ENCODE measurements around the gene TBC1D23.

Gene TBC1D23

GRCh38 chr3:100358413-100358812 lies 97.6 kb downstream of the TBC1D23 start:
- no peaks in the 10 kb centered on the region for H3K4me1 ChIP-seq (ENCODE audit: control insufficient read depth, insufficient read depth, low read length)
- no peak overlapping the region for H3K9ac ChIP-seq (ENCODE audit: low read depth, low read length)
- no peaks in the 10 kb centered on the region for H3K9me3 ChIP-seq (replicated peaks; ENCODE audit: low read length)
- no peak overlapping the region for H3K4me2 ChIP-seq (ENCODE audit: low read length)
- peaks cover 53% of the 10 kb centered on the region for H3K36me3 ChIP-seq (ENCODE audit: insufficient read depth, low read length)
- no peaks in the 10 kb centered on the region for H3K27me3 ChIP-seq (ENCODE audit: control insufficient read depth, insufficient read depth, low read length)
- no peak overlapping the region for H3K4me3 ChIP-seq (ENCODE audit: low read length)

- Histone ChIP-seq H3K36me3 (ENCODE audit: insufficient read depth, low read length) (peaks cover 56% of the 10 kb centered on the region), H3K4me2 (ENCODE audit: low read length) (no peak overlapping the region), H3K9ac (ENCODE audit: low read depth, low read length) (no peak overlapping the region), H3K4me1 (ENCODE audit: control insufficient read depth, insufficient read depth, low read length) (no peaks in the 10 kb centered on the region), H3K4me3 (ENCODE audit: low read length) (no peak overlapping the region), H3K9me3 (replicated peaks; ENCODE audit: low read length) (no peaks in the 10 kb centered on the region), H3K27me3 (ENCODE audit: control insufficient read depth, insufficient read depth, low read length) (no peaks in the 10 kb centered on the region)
Observed at GRCh38 chr3:100359035-100359434, 98.2 kb downstream of the TBC1D23 start.

- Histone ChIP-seq H3K4me3 (ENCODE audit: low read length) (no peak overlapping the region), H3K36me3 (ENCODE audit: insufficient read depth, low read length) (peaks cover 56% of the 10 kb centered on the region), H3K4me2 (ENCODE audit: low read length) (no peak overlapping the region), H3K27me3 (ENCODE audit: control insufficient read depth, insufficient read depth, low read length) (no peaks in the 10 kb centered on the region), H3K9ac (ENCODE audit: low read depth, low read length) (no peak overlapping the region), H3K9me3 (replicated peaks; ENCODE audit: low read length) (no peaks in the 10 kb centered on the region), H3K4me1 (ENCODE audit: control insufficient read depth, insufficient read depth, low read length) (no peaks in the 10 kb centered on the region)
Observed at GRCh38 chr3:100360757-100361496, 100.1 kb downstream of the TBC1D23 start.

GRCh38 chr3:100361897-100362296 lies 101.1 kb downstream of the TBC1D23 start:
- Histone ChIP-seq H3K36me3 (ENCODE audit: insufficient read depth, low read length) (peaks cover 56% of the 10 kb centered on the region), H3K4me2 (ENCODE audit: low read length) (no peak overlapping the region), H3K9me3 (replicated peaks; ENCODE audit: low read length) (no peaks in the 10 kb centered on the region), H3K4me1 (ENCODE audit: control insufficient read depth, insufficient read depth, low read length) (no peaks in the 10 kb centered on the region), H3K27me3 (ENCODE audit: control insufficient read depth, insufficient read depth, low read length) (no peaks in the 10 kb centered on the region), H3K9ac (ENCODE audit: low read depth, low read length) (no peak overlapping the region), H3K4me3 (ENCODE audit: low read length) (no peak overlapping the region)

GRCh38 chr3:100364421-100364820 lies 103.6 kb downstream of the TBC1D23 start:
- H3K9ac ChIP-seq (ENCODE audit: low read depth, low read length), result no peak overlapping the region
- no peak overlapping the region for H3K4me3 ChIP-seq (ENCODE audit: low read length)
- H3K36me3 ChIP-seq (ENCODE audit: insufficient read depth, low read length), result peaks cover 67% of the 10 kb centered on the region
- no peaks in the 10 kb centered on the region for H3K4me1 ChIP-seq (ENCODE audit: control insufficient read depth, insufficient read depth, low read length)
- H3K27me3 ChIP-seq (ENCODE audit: control insufficient read depth, insufficient read depth, low read length), result no peaks in the 10 kb centered on the region
- H3K4me2 ChIP-seq (ENCODE audit: low read length), result no peak overlapping the region
- no peaks in the 10 kb centered on the region for H3K9me3 ChIP-seq (replicated peaks; ENCODE audit: low read length)

- Histone ChIP-seq H3K9ac (ENCODE audit: low read depth, low read length) (no peak overlapping the region), H3K36me3 (ENCODE audit: insufficient read depth, low read length) (peaks cover 73% of the 10 kb centered on the region), H3K9me3 (replicated peaks; ENCODE audit: low read length) (no peaks in the 10 kb centered on the region), H3K27me3 (ENCODE audit: control insufficient read depth, insufficient read depth, low read length) (no peaks in the 10 kb centered on the region), H3K4me3 (ENCODE audit: low read length) (no peak overlapping the region), H3K4me2 (ENCODE audit: low read length) (no peak overlapping the region), H3K4me1 (ENCODE audit: control insufficient read depth, insufficient read depth, low read length) (no peaks in the 10 kb centered on the region)
Observed at GRCh38 chr3:100366424-100366823, 105.6 kb downstream of the TBC1D23 start.

GRCh38 chr3:100368441-100368840 lies 107.6 kb downstream of the TBC1D23 start:
- Histone ChIP-seq H3K4me3 (ENCODE audit: low read length) (no peak overlapping the region), H3K27me3 (ENCODE audit: control insufficient read depth, insufficient read depth, low read length) (no peaks in the 10 kb centered on the region), H3K4me1 (ENCODE audit: control insufficient read depth, insufficient read depth, low read length) (no peaks in the 10 kb centered on the region), H3K9me3 (replicated peaks; ENCODE audit: low read length) (no peaks in the 10 kb centered on the region), H3K9ac (ENCODE audit: low read depth, low read length) (no peak overlapping the region), H3K36me3 (ENCODE audit: insufficient read depth, low read length) (peaks cover 76% of the 10 kb centered on the region), H3K4me2 (ENCODE audit: low read length) (no peak overlapping the region)

GRCh38 chr3:100370756-100371155 lies 110.0 kb downstream of the TBC1D23 start:
- Histone ChIP-seq H3K4me3 (ENCODE audit: low read length) (no peak overlapping the region), H3K36me3 (ENCODE audit: insufficient read depth, low read length) (peaks cover 71% of the 10 kb centered on the region), H3K9ac (ENCODE audit: low read depth, low read length) (no peak overlapping the region), H3K4me2 (ENCODE audit: low read length) (no peak overlapping the region), H3K4me1 (ENCODE audit: control insufficient read depth, insufficient read depth, low read length) (no peaks in the 10 kb centered on the region), H3K9me3 (replicated peaks; ENCODE audit: low read length) (no peaks in the 10 kb centered on the region), H3K27me3 (ENCODE audit: control insufficient read depth, insufficient read depth, low read length) (no peaks in the 10 kb centered on the region)

GRCh38 chr3:100374521-100374920 lies 113.7 kb downstream of the TBC1D23 start:
- no peaks in the 10 kb centered on the region for H3K9me3 ChIP-seq (replicated peaks; ENCODE audit: low read length)
- H3K27me3 ChIP-seq (ENCODE audit: control insufficient read depth, insufficient read depth, low read length), result no peaks in the 10 kb centered on the region
- no peak overlapping the region for H3K4me3 ChIP-seq (ENCODE audit: low read length)
- H3K9ac ChIP-seq (ENCODE audit: low read depth, low read length), result no peak overlapping the region
- H3K4me1 ChIP-seq (ENCODE audit: control insufficient read depth, insufficient read depth, low read length), result no peaks in the 10 kb centered on the region
- H3K4me2 ChIP-seq (ENCODE audit: low read length), result no peak overlapping the region
- peaks cover 79% of the 10 kb centered on the region for H3K36me3 ChIP-seq (ENCODE audit: insufficient read depth, low read length)
